Measurements from ENCODE around the gene PRRG2. TPM values are rescaled to one million over a fixed set of nuclear protein-coding genes. Genes with fewer than 3 reads are reported as not detected.

PRRG2 gene
- total RNA-seq, 1 experiment from 2014 or later: 1.5 TPM

DNA sequence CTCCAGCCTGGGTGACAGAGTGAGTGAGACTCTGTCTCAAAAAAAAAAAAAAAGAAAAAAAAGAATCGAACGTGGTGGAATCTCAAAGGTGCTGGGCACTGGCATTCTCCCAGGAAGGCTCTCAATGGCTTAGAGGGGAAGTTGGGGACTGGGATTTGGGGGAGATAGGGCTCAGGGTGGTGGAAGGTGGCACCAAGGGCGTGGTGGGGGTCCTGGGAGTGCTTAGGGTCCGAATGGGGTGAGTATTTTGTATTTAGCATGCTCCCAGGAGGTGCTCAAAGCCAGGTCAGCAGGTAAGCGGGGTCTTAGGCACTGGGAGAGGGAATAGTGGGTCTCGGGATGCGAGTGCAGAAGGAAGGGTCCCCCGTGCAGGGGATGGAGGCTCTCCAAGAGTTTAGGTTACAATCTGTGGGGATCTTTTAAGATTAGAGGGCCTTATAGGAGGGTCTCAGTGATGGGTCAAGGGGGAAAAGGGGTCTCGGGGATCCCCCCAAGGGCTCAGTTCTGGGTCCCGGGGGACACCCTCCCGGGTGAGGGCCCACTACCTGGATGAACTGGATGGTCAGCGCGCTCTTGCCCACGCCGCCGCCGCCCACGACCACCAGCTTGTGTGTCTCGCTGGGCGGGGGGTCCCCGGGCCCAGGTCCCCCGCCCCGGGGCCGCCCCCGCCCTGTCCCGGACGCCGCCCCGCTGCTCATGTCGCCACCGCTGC, 58.4 kb downstream of the PRRG2 start:
- peak overlapping the region; percentile 71 for H3K27ac ChIP-seq (ENCODE audit: low read depth, low read length, poor library complexity, severe bottlenecking)
- ChIA-PET CTCF (interaction anchor here (0.5 to 0.6 kb wide), 2 partner anchors 195 to 236 kb away, joined by 3 to 9 read pairs; no protein-coding TSS in a partner anchor), POLR2A (ENCODE audit: low non-redundant PET) (interaction anchor here (0.6 to 1.0 kb wide), 2 partner anchors 46 to 59 kb away, joined by 5 to 8 read pairs; partner anchors contain the start of gene NOSIP)
- peak; percentile 40 for DNase-seq (ENCODE audit: low spot score)
- H3K9me3 ChIP-seq (ENCODE audit: low read depth, low read length, poor library complexity, severe bottlenecking): no peaks in the 10 kb centered on the region
- peaks cover 3% of the 10 kb centered on the region for H3K36me3 ChIP-seq (ENCODE audit: insufficient read depth, low read length, poor library complexity, severe bottlenecking)
- no peaks in the 10 kb centered on the region for H3K27me3 ChIP-seq (replicated peaks; ENCODE audit: insufficient read depth, low read depth, low read length, poor library complexity)
- H3K4me1 ChIP-seq (ENCODE audit: insufficient read depth, low read length, poor library complexity, severe bottlenecking): peaks cover 40% of the 10 kb centered on the region
- TF ChIP-seq, protein P1, sequence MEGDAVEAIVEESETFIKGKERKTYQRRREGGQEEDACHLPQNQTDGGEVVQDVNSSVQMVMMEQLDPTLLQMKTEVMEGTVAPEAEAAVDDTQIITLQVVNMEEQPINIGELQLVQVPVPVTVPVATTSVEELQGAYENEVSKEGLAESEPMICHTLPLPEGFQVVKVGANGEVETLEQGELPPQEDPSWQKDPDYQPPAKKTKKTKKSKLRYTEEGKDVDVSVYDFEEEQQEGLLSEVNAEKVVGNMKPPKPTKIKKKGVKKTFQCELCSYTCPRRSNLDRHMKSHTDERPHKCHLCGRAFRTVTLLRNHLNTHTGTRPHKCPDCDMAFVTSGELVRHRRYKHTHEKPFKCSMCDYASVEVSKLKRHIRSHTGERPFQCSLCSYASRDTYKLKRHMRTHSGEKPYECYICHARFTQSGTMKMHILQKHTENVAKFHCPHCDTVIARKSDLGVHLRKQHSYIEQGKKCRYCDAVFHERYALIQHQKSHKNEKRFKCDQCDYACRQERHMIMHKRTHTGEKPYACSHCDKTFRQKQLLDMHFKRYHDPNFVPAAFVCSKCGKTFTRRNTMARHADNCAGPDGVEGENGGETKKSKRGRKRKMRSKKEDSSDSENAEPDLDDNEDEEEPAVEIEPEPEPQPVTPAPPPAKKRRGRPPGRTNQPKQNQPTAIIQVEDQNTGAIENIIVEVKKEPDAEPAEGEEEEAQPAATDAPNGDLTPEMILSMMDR (conservative IDR thresholded peaks at IDR 0.05; ENCODE audit: low read depth, low read length): no peak
- no peak for TF ChIP-seq EZH2 (IDR thresholded peaks at IDR 0.05; ENCODE audit: borderline replicate concordance, low read depth, low read length, poor library complexity, severe bottlenecking)
- H3K4me3 ChIP-seq (ENCODE audit: low read depth, low read length, poor library complexity, severe bottlenecking): peak overlapping the region; percentile 59
- no TSS peak for BruUV-seq (replicated peaks)
- intact Hi-C loops (cut with micrococcal nuclease; ENCODE audit: unreplicated experiment): loop anchor here (2.0 kb wide), 1 partner anchor 47 kb away; no protein-coding TSS in a partner anchor

DNA sequence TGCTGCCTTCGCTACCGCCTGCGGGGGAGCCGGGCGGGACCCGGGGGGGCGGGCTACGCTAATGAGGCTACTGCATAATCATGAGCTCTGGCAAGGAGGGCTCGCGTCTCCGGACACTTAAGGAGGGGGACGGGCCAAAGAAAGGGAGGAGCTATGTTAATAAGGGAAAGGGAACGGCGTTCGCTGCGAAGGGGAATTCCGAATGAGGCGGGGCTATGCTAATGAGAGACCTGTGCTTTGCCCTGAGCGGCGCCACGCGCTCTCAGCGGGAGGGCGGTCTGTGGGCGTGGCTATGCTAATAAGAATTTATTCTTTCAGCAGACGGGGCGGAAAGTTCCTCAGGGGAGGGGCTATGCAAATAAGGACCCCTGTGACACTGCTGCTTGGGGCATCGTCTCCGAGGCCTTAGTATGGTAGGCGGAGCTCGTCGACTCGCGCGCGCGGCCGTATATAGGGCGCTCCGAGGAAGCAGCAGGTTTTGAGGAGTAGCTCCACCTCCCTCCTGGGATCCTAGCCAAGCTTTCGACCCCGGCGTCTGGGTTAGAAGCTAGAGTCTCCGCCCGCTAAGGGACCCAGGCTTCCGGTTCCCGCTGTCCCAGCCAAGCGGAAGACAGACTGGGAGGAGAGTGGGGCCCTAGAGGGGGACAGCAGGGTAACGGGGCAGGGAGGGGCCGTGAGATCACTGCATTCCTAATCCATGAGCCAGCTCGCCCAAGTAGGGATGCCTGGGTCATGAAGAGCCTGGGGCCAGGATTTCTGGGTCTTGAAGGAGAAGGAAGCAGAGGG, 59.2 kb downstream of the PRRG2 start, which contains the start of gene RRAS:
Gene RRAS (minus strand): TSS at position 31 of the 786 bp plus-strand sequence. CDS start 45 bp downstream, outside the sequence.
- TF ChIP-seq, protein P1 (conservative IDR thresholded peaks at IDR 0.05; ENCODE audit: low read depth, low read length): no peak
- no peak for TF ChIP-seq EZH2 (IDR thresholded peaks at IDR 0.05; ENCODE audit: borderline replicate concordance, low read depth, low read length, poor library complexity, severe bottlenecking)
- Histone ChIP-seq H3K36me3 (ENCODE audit: insufficient read depth, low read length, poor library complexity, severe bottlenecking) (peaks cover 7% of the 10 kb centered on the region), H3K4me1 (ENCODE audit: insufficient read depth, low read length, poor library complexity, severe bottlenecking) (peaks cover 40% of the 10 kb centered on the region), H3K9me3 (ENCODE audit: low read depth, low read length, poor library complexity, severe bottlenecking) (no peaks in the 10 kb centered on the region), H3K27me3 (replicated peaks; ENCODE audit: insufficient read depth, low read depth, low read length, poor library complexity) (no peaks in the 10 kb centered on the region), H3K4me3 (ENCODE audit: low read depth, low read length, poor library complexity, severe bottlenecking) (peak within 1 kb of the TSS; percentile 59), H3K27ac (ENCODE audit: low read depth, low read length, poor library complexity, severe bottlenecking) (peak within 1 kb of the TSS; percentile 98)
- no TSS peak for BruUV-seq (replicated peaks)
- ChIA-PET CTCF (interaction anchor here (0.5 to 0.6 kb wide), 3 partner anchors 196 to 672 kb away, joined by 3 to 17 read pairs (median 9); no protein-coding TSS in a partner anchor), POLR2A (ENCODE audit: low non-redundant PET) (interaction anchor here (0.5 to 1.0 kb wide), 8 partner anchors 9 to 1099 kb away, joined by 3 to 11 read pairs (median 6); partner anchors contain the start of genes ATF5, NOSIP and NUP62)
- intact Hi-C loops (cut with micrococcal nuclease; ENCODE audit: unreplicated experiment): loop anchor here (2.0 kb wide), 1 partner anchor 48 kb away; no protein-coding TSS in a partner anchor
- peak; percentile 100 for DNase-seq (ENCODE audit: low spot score)

Other genes starting within 250 kb of the PRRG2 start
- not detected in 2 replicates for gene CD37, start 245.9 kb upstream of the PRRG2 start, total RNA-seq (2021)
- gene TEAD2, start 218.9 kb upstream of the PRRG2 start, total RNA-seq (2021): 121 and 125 TPM in 2 replicates
- gene DKKL1, start 217.4 kb upstream of the PRRG2 start, total RNA-seq (2021): 1.2 and 1.6 TPM in 2 replicates
- gene KASH5, start 193.1 kb upstream of the PRRG2 start, total RNA-seq (2021): 0.37 TPM in 1 of 2 replicates, not detected in the other
- not detected in 2 replicates for gene PTH2, start 157.9 kb upstream of the PRRG2 start, total RNA-seq (2021)
- not detected in 2 replicates for gene GFY, start 155.9 kb upstream of the PRRG2 start, total RNA-seq (2021)
- gene SLC17A7, start 139.8 kb upstream of the PRRG2 start, total RNA-seq (2021): 1.7 and 1.8 TPM in 2 replicates
- gene PIH1D1, start 129.5 kb upstream of the PRRG2 start, total RNA-seq (2021): 122 and 131 TPM in 2 replicates
- gene ALDH16A1, start 128.1 kb upstream of the PRRG2 start, total RNA-seq (2021): 22.6 and 23.2 TPM in 2 replicates
- gene FLT3LG, start 107.1 kb upstream of the PRRG2 start, total RNA-seq (2021): 6.5 and 6.9 TPM in 2 replicates
- gene RPL13A, start 93.7 kb upstream of the PRRG2 start, total RNA-seq (2021): 2,390 and 2,393 TPM in 2 replicates
- 2,088 and 2,093 TPM in 2 replicates for gene RPS11, start 84.9 kb upstream of the PRRG2 start, total RNA-seq (2021)
- 396 and 482 TPM in 2 replicates for gene FCGRT, start 68.7 kb upstream of the PRRG2 start, total RNA-seq (2021)
- gene RCN3, start 53.3 kb upstream of the PRRG2 start, total RNA-seq (2021): 82.9 and 95.3 TPM in 2 replicates
- gene NOSIP, start 760 bp upstream of the PRRG2 start, total RNA-seq (2021): 169 and 178 TPM in 2 replicates
- 51.4 and 54.0 TPM in 2 replicates for gene PRR12, start 9.9 kb downstream of the PRRG2 start, total RNA-seq (2021)
- 27.6 and 32.4 TPM in 2 replicates for gene RRAS, start 58.8 kb downstream of the PRRG2 start, total RNA-seq (2021)
- gene SCAF1, start 60.9 kb downstream of the PRRG2 start, total RNA-seq (2021): 92.7 and 98.2 TPM in 2 replicates
- 81.7 and 88.0 TPM in 2 replicates for gene IRF3, start 84.5 kb downstream of the PRRG2 start, total RNA-seq (2021)
- gene BCL2L12, start 84.6 kb downstream of the PRRG2 start, total RNA-seq (2021): 97.4 and 99.1 TPM in 2 replicates
- gene PRMT1, start 96.0 kb downstream of the PRRG2 start, total RNA-seq (2021): 523 and 536 TPM in 2 replicates
- gene ADM5, start 108.3 kb downstream of the PRRG2 start, total RNA-seq (2021): 4.3 TPM in 2 replicates
- 23.3 and 30.0 TPM in 2 replicates for gene CPT1C, start 109.8 kb downstream of the PRRG2 start, total RNA-seq (2021)
- not detected in 2 replicates for gene TSKS, start 182.0 kb downstream of the PRRG2 start, total RNA-seq (2021)
- gene AP2A1, start 185.7 kb downstream of the PRRG2 start, total RNA-seq (2021): 80.1 and 98.5 TPM in 2 replicates
- gene FUZ, start 232.0 kb downstream of the PRRG2 start, total RNA-seq (2021): 53.0 and 64.3 TPM in 2 replicates
- gene MED25, start 237.0 kb downstream of the PRRG2 start, total RNA-seq (2021): 93.0 and 111 TPM in 2 replicates